Stimulated activated CD4-positive, alpha-beta T cell treated with anti-CD3 and anti-CD28 coated beads, Interleukin-4, amount 100 ng/mL, for 1 hour (primary cell): Measurements from ENCODE around the gene ADGRV1.

Experiments
- DNase-seq: peaks from one replicate; pipeline ENCODE4 v3.0.0-alpha.2; 2020

The ADGRV1 gene

DNA sequence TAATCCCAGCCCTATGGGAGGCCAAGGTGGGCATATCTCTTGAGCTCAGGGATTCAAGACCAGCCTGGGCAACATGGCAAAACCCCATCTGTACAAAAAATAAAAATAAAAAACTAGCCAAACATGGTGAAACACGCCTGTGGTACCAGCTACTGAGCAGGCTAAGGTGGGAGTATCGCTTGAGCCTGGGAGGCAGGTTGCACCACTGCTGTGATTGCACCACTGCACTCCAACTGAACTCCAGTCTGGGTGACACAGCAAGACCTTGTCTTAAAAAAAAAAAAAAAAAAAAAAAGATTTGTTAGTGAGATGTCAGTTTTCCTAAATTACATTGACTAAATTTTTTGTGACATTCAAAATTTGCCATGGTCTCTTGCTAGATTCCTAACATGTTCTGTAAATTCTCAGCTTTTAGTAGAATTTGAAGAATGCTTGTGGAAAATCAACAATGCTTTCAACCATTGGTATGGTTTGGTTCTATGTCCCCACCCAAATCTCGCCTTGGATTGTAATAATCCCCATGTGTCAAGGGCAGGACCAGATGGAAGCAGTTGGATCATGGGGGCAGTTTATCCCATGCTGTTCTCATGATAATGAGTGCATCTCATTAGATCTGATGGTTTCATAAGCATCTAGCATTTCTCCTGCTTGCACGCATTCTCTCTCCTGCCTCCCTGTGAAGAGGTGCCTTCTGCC lies 588.5 kb downstream of the ADGRV1 start:
- DNase-seq, result no peak

DNA sequence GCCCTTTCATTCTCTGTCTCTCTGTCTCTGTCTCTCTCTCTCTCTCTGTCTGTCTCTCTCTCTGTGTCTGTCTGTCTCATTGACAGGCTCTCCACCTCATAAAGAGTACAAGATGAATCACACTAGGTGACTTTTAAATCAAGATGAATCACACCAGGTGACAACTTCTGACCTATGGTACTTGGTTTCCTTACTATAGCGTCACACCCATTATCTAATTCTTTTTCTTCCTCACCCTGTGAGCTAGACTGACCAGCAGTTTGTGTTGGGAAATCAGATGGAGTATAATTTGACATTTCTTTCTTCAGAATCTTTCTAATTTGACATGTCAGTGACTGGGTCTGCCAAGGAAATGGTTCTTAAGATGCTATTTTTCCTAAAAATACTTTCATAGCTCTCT lies 591.6 kb downstream of the ADGRV1 start:
- no peak for DNase-seq

DNA sequence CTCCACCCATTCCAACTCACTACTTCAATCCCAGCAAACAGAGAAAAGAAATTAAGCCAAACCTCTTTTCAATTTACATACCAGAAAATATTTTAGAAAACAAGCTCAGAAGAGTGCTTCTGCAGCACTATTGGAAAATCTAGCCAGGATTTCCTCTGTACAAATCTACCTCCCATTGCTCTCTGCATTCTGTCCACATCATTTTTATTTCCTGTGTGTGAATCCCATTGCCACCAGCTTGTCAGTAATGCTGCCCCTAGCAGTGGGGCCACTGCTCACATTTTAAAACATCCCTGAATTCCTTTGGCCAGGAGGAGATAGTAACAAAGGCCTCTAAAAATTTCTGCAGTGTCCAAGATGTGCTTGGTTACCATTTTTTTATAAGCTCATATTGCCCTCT lies 592.0 kb downstream of the ADGRV1 start:
- no peak for DNase-seq

DNA sequence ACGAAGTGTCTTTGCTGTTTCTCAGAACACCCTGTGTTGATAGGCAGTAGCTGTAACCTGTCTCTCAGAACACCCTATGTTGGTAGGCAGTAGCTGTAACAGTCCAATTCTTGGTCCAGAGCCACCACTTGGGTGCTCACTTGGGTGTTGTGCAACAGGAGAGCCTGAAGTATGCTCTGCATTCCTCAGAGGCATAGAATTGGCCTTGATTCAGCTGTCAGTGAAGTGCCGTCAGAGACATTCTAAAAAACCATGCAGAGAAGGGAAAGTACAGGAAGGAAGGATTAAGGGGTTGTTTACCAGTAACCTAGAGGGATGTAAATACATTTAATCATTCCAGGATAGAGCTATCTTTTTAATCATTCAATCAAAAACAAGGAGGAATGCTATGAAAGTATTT lies 593.4 kb downstream of the ADGRV1 start:
- DNase-seq, result no peak

DNA sequence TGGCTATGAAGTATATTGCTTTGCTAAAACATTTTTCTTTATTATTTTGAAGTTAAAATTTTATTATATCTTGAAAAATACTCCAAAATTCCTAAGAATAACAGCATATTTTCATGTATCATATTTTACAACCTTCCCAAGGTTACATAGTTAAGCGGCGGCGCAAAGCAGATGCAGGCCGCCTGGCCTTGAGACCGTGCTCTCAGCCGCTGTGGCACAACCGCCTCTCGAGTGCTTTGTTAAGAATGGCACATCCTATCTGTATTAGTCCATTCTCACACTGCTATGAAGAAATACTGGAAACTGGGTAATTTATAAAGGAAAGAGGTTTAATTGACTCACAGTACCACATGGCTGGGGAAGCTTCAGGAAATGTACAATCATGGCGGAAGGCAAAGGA lies 595.7 kb downstream of the ADGRV1 start:
- DNase-seq, result no peak

DNA sequence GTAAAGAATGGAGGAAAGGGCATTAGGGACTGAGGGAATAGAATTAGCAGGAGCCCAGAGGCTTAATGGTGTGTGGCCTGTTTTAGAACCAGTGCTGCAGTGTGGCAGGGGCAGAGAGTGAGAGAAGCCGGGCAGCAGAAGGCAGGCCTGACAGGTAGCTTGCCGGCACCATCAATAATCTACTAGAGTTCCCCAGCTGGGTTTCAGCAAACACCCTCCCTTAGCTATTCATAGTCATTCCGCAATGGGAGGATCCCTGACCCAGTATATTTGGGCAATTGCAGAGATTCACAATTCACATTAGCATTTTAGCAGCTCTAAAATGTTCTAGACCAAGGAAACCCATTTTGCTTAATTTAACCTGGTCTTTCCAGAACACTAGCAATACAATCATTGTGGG lies 596.7 kb downstream of the ADGRV1 start:
- no peak for DNase-seq

DNA sequence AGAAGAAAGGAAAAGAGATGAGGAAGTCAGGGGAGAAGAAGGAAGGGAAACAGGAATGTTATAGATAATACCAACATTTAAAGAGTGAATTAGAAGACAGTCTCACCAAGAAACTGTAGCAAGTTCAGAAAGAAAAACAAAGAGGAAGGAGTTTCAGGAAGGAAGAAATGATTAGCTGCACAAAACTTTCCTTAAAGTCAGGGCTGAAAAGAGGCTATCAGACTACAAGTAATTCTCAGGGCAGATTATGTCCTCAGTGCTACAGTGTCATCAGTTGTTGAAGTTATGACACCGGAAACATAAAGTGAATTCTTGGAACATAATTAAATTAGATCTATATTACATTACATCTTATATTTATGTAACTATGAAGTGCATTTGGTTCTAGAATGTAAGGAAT lies 597.6 kb downstream of the ADGRV1 start:
- no peak for DNase-seq

DNA sequence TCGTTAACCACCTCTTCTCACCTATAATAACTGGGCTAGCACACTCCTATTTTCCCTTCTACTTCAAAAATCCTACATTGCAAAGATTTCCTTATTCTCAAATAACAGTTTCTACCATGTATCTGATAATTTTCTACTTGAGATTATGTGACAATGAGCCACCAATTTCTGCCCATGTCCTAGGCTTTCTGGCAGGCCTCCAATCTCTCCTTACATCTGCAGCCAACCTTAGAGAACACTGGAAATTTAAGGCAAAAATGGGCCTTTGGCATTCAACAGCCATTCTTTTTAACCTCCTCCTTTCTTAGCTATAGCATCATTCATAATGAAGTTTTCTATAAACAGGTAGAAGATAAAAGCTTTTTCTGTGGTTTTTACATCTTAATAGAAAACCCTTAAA lies 599.4 kb downstream of the ADGRV1 start:
- DNase-seq, result no peak

DNA sequence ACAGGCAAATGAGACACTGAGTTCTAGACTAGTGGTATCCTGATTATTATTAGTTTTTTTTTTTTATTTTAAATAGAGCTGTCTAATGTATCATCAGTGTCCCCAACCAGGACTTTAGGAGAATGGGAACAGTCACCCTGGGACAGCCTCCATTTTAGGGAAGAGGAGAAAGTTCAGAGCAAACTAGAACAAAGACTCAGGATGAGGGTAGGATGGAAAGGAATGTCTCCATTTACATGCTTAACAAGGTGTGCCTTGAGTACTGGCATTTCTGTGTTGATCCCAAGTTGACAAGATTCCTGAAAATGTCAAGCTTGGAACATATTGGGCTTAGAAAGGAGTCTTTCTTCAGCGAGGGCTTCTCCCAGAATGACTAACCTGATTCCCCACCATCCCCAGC lies 601.0 kb downstream of the ADGRV1 start:
- no peak for DNase-seq

DNA sequence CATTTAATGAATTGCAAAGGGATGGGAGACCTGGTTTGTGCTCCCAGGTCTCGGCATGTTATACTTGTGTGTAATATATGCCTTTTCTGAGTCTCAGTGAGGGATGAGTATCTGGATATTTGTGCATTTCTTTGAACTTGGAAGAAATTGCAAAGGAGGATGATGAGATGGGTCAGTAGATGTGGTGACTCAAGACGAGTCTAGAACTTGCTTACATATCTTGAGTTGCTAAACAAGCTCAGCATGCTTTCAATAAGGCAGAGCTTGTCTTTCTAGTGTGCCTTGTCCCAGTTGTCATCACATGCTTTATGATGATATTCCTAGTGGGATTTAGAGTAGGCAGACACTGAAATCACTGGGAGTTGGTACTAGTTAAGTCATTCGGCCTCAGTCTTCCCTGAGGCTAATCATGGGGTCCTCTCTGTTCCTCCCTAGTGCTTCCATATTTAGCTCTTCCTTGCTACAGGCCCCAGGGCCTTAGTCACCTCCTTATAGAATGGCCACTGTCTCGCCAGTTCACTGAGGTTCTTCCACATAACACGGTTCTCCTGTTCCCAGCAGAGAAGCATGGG lies 602.2 kb downstream of the ADGRV1 start:
- DNase-seq, result no peak

DNA sequence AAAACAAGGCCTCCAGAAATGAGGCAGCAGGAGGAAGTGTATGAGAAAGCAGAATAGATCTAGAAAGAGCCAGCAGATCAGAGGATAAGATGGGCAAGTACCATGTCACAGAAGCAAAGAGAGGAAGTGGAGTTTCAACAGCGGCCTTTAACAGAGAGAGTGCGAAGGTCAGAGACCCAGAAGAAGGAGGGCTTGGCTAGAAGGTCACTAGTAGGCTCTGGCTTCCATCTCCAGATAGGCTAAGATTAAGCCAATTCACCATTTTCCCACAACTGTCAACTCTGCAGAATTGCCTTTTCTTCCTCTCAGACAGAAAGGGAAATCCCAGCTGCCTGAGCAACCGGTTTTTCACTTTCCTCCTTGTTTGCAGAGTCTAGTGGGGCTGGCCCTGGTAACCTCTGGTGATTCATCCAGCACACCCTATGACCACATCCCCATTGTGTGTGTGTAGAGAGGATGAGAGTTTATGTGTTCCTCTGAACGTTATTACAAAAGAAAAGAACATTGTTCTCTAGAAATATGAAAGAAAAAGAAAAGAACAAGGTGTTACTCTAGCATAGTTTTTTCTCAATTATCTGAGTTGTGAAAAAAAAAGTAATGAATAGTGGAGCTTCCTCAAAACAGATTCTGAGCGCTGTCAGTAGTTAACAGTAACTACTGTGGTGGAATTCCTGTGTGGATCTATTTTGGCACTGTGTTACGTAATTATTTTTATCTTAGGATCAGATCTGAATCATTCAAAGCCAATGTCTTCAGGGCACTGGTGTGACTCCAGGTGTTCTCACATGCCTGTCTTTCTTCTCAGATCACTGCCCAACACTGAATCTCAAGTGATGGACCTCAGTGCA lies 604.2 kb downstream of the ADGRV1 start:
- DNase-seq, result peak; percentile 53

DNA sequence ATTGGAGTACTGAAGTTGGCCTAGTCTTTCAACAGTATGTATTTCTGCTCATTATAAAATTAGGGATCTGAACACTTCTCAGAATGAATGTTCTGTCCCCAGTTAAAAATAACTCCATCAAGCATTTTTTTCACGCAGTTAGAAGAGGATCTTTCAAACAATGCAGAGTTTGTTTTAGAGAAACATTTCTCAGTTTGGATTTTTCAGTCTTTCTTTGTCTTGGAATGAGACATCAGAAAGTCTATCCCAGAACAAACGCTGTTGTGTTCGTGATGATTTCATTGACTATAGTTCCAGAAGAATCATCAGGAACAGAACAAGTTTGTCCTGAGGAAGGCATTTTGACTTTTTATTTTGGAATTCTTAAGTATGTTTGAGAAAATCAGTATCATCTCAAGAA lies 605.8 kb downstream of the ADGRV1 start:
- DNase-seq, result no peak

DNA sequence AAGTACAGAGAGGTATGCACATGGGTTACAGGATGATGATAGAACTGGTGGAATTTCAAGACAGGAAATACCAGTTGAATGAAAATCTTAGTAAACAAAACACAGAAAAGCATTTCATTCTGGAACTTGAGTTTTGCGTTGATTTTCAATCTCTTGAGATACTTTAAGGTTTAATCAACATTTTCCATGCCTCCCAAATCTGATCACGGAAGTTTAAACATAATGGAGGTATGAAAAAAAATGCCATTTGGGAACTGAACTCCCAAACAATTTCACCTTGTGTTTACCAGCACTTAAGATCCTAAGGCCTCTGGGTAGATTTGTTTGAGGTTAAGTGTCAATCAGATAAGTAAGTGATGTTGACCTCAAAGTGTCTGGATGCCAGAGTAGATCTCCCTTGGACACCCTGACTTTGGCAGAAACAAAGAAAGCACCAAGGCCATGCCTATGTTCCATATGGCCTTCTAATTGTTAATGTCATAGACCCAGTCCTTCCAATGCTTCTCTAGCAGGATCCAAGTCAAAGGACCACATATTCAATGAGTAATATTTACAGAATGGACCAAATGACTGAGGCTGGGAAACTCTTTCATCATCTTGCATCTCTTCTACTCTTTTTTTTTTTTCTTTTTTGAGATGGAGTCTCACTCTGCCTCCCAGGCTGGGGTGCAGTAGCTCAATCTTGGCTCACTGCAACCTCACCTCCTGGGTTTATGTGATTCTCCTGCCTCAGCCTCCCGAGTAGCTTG lies 607.6 kb downstream of the ADGRV1 start:
- no peak for DNase-seq

DNA sequence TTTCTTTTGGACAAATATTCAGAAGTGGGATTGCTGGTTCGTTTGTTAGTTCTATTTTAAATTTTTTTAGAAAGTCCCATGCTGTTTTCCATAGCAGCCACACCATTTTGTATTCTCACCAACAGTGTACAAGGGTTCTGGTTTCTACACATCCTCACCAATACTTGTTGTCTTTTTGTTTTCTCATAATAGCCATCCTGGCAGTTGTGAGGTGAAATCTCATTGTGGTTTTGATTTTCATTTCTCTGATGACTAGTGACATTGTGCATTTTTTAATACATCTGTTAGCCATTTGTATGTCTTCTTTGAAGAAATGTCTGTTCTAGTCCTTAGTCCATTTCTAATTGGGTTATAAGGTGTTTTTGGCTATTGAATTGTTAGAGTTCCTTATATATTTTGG lies 610.3 kb downstream of the ADGRV1 start:
- no peak for DNase-seq

DNA sequence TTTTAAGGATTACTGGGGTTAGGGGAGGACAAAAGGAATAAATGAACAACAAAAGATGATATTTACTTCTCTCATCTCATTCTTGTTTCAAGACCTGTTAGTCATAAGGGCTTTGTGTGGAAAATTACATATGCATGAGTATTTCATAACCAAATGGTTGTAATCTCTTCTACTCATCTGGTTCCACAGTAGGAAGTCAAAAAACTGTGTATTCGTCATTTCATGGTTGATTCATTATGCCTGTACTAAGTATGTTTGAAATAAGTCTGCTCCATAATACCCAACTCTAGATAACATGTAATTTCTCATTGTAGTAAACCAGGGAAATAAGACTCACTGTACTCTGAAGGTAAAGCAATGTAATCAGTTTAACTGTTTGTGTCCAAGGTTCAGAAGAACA lies 611.7 kb downstream of the ADGRV1 start:
- DNase-seq, result no peak

DNA sequence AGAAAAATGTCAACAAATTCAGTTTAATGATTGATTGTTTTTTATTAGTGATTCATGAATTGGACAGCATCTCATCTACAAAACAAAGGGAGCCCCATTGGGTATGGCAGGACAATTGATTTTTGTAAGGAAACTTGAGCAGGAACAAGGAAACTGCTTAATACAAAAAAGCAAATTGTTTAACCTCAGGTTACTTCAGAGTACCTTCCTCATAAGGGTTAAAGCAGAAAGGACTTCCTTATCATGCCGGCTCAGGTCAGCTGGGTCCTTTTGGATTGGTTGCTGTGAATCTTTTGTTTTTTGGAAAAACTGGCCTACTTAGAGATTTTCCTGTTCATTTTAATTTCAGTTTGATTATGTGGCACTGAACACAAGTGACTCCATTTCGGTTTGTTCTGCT lies 612.7 kb downstream of the ADGRV1 start:
- no peak for DNase-seq

DNA sequence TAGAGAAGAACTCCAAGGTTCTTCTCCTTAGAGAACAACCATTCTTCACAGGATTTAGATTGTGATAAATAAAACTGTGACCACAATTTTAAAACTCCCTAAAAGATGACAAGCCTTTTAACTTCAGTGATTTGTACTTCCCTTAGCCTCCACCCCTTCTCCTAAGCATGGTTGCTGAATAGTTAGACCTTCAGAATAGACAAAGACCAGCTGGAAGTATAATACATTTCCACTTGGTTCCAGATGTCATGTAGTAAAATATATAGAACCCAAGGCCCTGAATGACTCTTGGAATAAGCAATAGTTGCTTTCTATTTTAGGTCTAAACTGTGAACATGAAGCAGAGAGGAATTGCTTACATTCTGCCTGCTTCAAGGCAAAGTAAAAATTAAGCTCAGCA lies 615.8 kb downstream of the ADGRV1 start:
- no peak for DNase-seq

DNA sequence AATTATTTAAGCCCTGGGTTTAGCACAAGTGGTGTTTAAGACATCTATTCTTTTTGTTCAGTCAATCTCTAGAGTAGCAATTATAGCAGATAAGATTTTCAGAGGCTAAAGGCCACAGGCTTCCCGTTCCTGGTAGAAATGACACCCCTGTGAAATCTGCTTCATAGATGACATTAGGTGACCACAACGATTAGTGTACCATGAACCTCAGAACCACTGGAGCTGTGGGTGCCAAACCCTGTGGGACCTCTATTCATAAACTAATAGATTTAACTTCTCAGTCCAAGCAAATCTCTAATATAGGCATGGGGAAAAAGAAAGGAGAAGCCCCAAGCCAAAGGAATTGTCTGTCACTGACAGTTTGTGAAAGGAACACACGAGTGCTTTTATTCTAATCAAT lies 617.1 kb downstream of the ADGRV1 start:
- no peak for DNase-seq

DNA sequence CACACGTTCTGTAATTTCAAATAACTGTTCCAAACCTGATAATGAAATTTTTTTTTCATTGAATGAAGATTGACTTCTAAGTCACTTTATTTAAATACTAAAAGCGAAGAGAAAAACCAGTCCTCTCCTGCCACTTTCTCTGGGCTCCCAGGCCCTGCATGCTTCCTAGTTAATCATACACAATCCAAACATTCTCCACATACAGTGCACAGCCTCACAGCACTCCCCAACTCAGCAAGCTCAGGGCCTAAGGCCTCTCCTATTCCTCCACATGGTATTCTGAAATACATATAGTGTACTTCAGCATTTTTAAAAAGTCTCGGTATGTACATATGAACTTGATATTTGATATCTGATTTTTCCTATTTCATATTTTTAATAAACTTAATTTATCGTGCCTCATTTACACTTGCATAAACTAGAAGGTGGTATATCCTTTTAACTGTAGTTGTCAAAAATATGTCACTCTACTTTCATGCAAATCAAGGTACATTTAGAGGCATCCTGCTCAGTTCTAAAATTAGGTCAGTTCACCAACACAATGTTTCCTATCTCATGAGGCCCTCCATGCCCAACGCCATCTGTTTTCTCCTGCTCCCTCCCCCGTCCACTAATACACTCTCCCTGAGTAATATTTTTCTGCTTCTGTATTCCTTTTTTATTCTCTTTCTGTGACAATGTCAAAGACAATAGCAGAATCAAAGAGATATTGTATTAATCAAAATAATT lies 617.9 kb downstream of the ADGRV1 start:
- DNase-seq, result no peak

DNA sequence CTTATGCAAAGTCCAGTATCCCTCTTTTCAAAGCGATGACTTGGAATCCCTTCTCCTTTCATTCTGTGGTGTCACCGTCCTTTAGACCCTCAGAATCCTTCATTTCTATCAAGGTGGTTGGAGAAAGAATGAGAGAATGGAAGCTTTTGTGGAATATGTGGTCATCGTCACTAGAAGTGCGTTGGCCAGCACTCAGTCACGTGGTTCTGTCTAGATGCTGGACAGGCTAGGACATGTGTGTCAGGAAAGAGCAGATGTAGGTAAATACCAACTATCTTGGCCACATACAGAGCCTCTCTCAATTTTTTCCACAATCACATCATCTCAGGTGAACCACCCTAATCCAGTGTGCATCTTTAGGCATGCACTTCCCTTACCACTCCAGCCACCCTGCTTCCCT lies 618.5 kb downstream of the ADGRV1 start:
- no peak for DNase-seq

DNA sequence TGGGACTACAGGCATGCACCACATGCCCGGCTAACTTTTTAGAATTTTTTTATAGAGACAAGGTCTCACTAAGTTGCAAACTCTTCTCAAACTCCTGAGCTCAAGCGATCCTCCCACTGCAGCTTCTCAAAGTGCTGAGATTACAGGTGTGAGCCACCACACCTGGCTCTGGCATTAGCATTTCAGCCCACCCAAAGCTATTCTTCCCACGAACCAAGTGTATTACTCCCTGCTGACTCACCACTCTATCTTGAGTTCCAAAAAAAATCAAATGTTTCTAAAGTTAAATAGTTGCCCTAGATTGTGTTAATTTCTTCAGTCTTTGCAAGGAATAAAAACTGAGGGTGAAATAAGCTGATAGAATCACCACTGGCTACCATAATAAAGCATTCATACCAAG lies 619.0 kb downstream of the ADGRV1 start:
- DNase-seq, result no peak

DNA sequence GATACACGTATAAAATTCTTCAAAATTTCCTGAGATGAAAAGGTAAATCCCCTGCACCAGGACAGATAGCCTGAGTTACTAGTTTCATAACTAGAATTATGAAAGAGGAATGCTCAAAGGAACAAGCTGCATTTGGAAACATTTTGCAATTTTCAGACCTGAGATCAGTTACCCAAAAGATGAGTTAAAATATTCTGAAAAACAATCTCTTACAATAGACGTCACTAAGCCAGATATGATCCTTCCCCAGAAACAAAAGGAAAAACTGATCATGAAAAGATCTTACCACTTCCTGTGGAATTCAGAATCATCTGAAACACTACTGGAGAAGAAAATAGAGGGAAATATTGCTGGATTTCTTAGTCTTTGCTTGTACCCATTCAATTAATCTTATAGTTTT lies 619.9 kb downstream of the ADGRV1 start:
- DNase-seq, result no peak

DNA sequence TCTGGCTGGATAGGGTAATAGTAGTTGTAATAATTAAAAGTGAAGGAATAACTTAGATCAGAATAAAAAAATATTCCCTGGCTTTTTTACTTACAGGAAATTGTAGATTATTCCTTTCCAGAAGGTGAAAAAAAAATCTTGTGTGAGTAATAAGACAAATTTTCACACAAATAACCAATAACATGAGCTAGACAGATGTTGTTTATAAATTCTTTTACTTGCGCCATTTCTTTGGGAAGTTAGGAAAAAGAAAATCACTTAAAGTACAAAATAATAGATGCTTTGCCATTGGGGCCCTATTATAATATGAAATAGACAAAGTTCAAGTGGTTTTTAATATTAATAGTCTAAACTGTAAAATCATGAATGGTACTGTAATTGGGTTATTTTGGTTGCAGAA lies 620.4 kb downstream of the ADGRV1 start:
- DNase-seq, result no peak
